ENCODE results near the gene KRT85.
"Not testable (repeated sequence)": the region's sequence is repeated elsewhere in the genome, so short reads cannot be mapped to it uniquely, and the experiment has no call there.

KRT85 gene

GRCh38 chr12:52317468-52318052, 49.7 kb downstream of the KRT85 start:
- no peak overlapping the region for H4K8ac ChIP-seq (ENCODE audit: low read length)
- no peak overlapping the region for H3K4ac ChIP-seq (ENCODE audit: low read depth in 1 of 2, low read length in 2 of 2)
- no peak overlapping the region for H4K91ac ChIP-seq (ENCODE audit: low read length)
- no peak overlapping the region for H3K18ac ChIP-seq (ENCODE audit: low read depth in 1 of 2, low read length in 2 of 2)
- no peak overlapping the region for H2BK12ac ChIP-seq (ENCODE audit: low read length in 2 of 2)
- no peaks in the 10 kb centered on the region for H3K4me1 ChIP-seq (ENCODE audit: control insufficient read depth, insufficient read depth, low read depth, low read length)
- H3K23ac ChIP-seq (ENCODE audit: low read length in 2 of 2): no peak overlapping the region
- DNase-seq: no peak
- H3K27ac ChIP-seq (ENCODE audit: low read length, poor library complexity, severe bottlenecking): no peak overlapping the region
- H2BK120ac ChIP-seq (ENCODE audit: low read depth, low read length): no peak overlapping the region
- H2BK5ac ChIP-seq (ENCODE audit: low read depth, low read length, poor library complexity, severe bottlenecking): no peak overlapping the region
- no peak overlapping the region for H2AK5ac ChIP-seq (ENCODE audit: low read length, severe bottlenecking)
- H3K9ac ChIP-seq (ENCODE audit: low read length): no peak overlapping the region
- H3K14ac ChIP-seq (ENCODE audit: low read length in 2 of 2): no peak overlapping the region
- 86% methylated on average over 11 of the region's 12 CpGs for WGBS
- H2AFZ ChIP-seq (ENCODE audit: low read depth, low read length): no peak overlapping the region
- H3K4me2 ChIP-seq (ENCODE audit: low read length, poor library complexity, severe bottlenecking): no peak overlapping the region
- peaks cover 78 to 98% of the 10 kb centered on the region in 2 experiments for H3K27me3 ChIP-seq (ENCODE audit: control insufficient read depth in 1 of 2, insufficient read depth in 1 of 2, low read length in 2 of 2)
- H3K79me1 ChIP-seq (replicated peaks; ENCODE audit: low read length, poor library complexity, severe bottlenecking): no peaks in the 10 kb centered on the region
- H3K9me3 ChIP-seq (ENCODE audit: control insufficient read depth, low read length): no peaks in the 10 kb centered on the region
- H3K36me3 ChIP-seq (ENCODE audit: control insufficient read depth in 1 of 2, insufficient read depth in 2 of 2, low read depth in 1 of 2, low read length in 2 of 2): no peaks in the 10 kb centered on the region
- no peak overlapping the region for H3K4me3 ChIP-seq (ENCODE audit: insufficient read depth in 1 of 2, low read depth in 1 of 2, low read length in 2 of 2)
- no peak overlapping the region for H2BK15ac ChIP-seq (ENCODE audit: low read depth, poor library complexity, severe bottlenecking)

- no peaks in the 10 kb centered on the region for H3K79me1 ChIP-seq (replicated peaks; ENCODE audit: low read length, poor library complexity, severe bottlenecking)
- H3K18ac ChIP-seq (ENCODE audit: low read depth in 1 of 2, low read length in 2 of 2): no peak overlapping the region
- no peaks in the 10 kb centered on the region for H3K4me1 ChIP-seq (ENCODE audit: control insufficient read depth, insufficient read depth, low read depth, low read length)
- 87% methylated on average over 11 of the region's 11 CpGs for WGBS
- H3K14ac ChIP-seq (ENCODE audit: low read length in 2 of 2): no peak overlapping the region
- H2BK12ac ChIP-seq (ENCODE audit: low read length in 2 of 2): no peak overlapping the region
- H3K36me3 ChIP-seq (ENCODE audit: control insufficient read depth in 1 of 2, insufficient read depth in 2 of 2, low read depth in 1 of 2, low read length in 2 of 2): no peaks in the 10 kb centered on the region
- H3K4me3 ChIP-seq (ENCODE audit: insufficient read depth in 1 of 2, low read depth in 1 of 2, low read length in 2 of 2): no peak overlapping the region
- H2BK15ac ChIP-seq (ENCODE audit: low read depth, poor library complexity, severe bottlenecking): no peak overlapping the region
- no peak overlapping the region for H4K8ac ChIP-seq (ENCODE audit: low read length)
- H3K4ac ChIP-seq (ENCODE audit: low read depth in 1 of 2, low read length in 2 of 2): no peak overlapping the region
- peaks cover 78 to 98% of the 10 kb centered on the region in 2 experiments for H3K27me3 ChIP-seq (ENCODE audit: control insufficient read depth in 1 of 2, insufficient read depth in 1 of 2, low read length in 2 of 2)
- no peak overlapping the region for H3K23ac ChIP-seq (ENCODE audit: low read length in 2 of 2)
- H2AK5ac ChIP-seq (ENCODE audit: low read length, severe bottlenecking): no peak overlapping the region
- H2BK5ac ChIP-seq (ENCODE audit: low read depth, low read length, poor library complexity, severe bottlenecking): no peak overlapping the region
- H3K9ac ChIP-seq (ENCODE audit: low read length): no peak overlapping the region
- no peak overlapping the region for H4K91ac ChIP-seq (ENCODE audit: low read length)
- no peak overlapping the region for H2BK120ac ChIP-seq (ENCODE audit: low read depth, low read length)
- no peak overlapping the region for H2AFZ ChIP-seq (ENCODE audit: low read depth, low read length)
- no peak overlapping the region for H3K27ac ChIP-seq (ENCODE audit: low read length, poor library complexity, severe bottlenecking)
- no peak overlapping the region for H3K4me2 ChIP-seq (ENCODE audit: low read length, poor library complexity, severe bottlenecking)
- DNase-seq: no peak
- H3K9me3 ChIP-seq (ENCODE audit: control insufficient read depth, low read length): no peaks in the 10 kb centered on the region
Measured at GRCh38 chr12:52316701-52317100, 50.6 kb downstream of the KRT85 start.

GRCh38 chr12:52316290-52316689, 51.0 kb downstream of the KRT85 start:
- WGBS: 78% methylated on average over 9 of the region's 9 CpGs
- Histone ChIP-seq H3K27ac (ENCODE audit: low read length, poor library complexity, severe bottlenecking) (no peak overlapping the region), H3K27me3 (ENCODE audit: control insufficient read depth in 1 of 2, insufficient read depth in 1 of 2, low read length in 2 of 2) (peaks cover 78 to 98% of the 10 kb centered on the region in 2 experiments), H2BK120ac (ENCODE audit: low read depth, low read length) (no peak overlapping the region), H3K14ac (ENCODE audit: low read length in 2 of 2) (no peak overlapping the region), H4K91ac (ENCODE audit: low read length) (no peak overlapping the region), H2BK5ac (ENCODE audit: low read depth, low read length, poor library complexity, severe bottlenecking) (no peak overlapping the region), H2BK15ac (ENCODE audit: low read depth, poor library complexity, severe bottlenecking) (no peak overlapping the region), H3K9me3 (ENCODE audit: control insufficient read depth, low read length) (no peaks in the 10 kb centered on the region), H3K79me1 (replicated peaks; ENCODE audit: low read length, poor library complexity, severe bottlenecking) (no peaks in the 10 kb centered on the region), H3K18ac (ENCODE audit: low read depth in 1 of 2, low read length in 2 of 2) (no peak overlapping the region), H3K4me1 (ENCODE audit: control insufficient read depth, insufficient read depth, low read depth, low read length) (no peaks in the 10 kb centered on the region), H3K9ac (ENCODE audit: low read length) (no peak overlapping the region), H3K4me3 (ENCODE audit: insufficient read depth in 1 of 2, low read depth in 1 of 2, low read length in 2 of 2) (no peak overlapping the region), H3K23ac (ENCODE audit: low read length in 2 of 2) (no peak overlapping the region), H3K4me2 (ENCODE audit: low read length, poor library complexity, severe bottlenecking) (no peak overlapping the region), H2BK12ac (ENCODE audit: low read length in 2 of 2) (no peak overlapping the region), H3K4ac (ENCODE audit: low read depth in 1 of 2, low read length in 2 of 2) (no peak overlapping the region), H3K36me3 (ENCODE audit: control insufficient read depth in 1 of 2, insufficient read depth in 2 of 2, low read depth in 1 of 2, low read length in 2 of 2) (no peaks in the 10 kb centered on the region), H2AFZ (ENCODE audit: low read depth, low read length) (no peak overlapping the region), H2AK5ac (ENCODE audit: low read length, severe bottlenecking) (no peak overlapping the region), H4K8ac (ENCODE audit: low read length) (no peak overlapping the region)
- DNase-seq: no peak

- not testable (repeated sequence) for H3K4me1 ChIP-seq (ENCODE audit: control insufficient read depth, insufficient read depth, low read depth, low read length); H2BK5ac ChIP-seq (ENCODE audit: low read depth, low read length, poor library complexity, severe bottlenecking); H3K4ac ChIP-seq (ENCODE audit: low read depth in 1 of 2, low read length in 2 of 2); H2BK12ac ChIP-seq (ENCODE audit: low read length in 2 of 2); H2BK15ac ChIP-seq (ENCODE audit: low read depth, poor library complexity, severe bottlenecking); H2BK120ac ChIP-seq (ENCODE audit: low read depth, low read length); H3K9ac ChIP-seq (ENCODE audit: low read length); H4K91ac ChIP-seq (ENCODE audit: low read length); H2AFZ ChIP-seq (ENCODE audit: low read depth, low read length); H3K36me3 ChIP-seq (ENCODE audit: control insufficient read depth in 1 of 2, insufficient read depth in 2 of 2, low read depth in 1 of 2, low read length in 2 of 2); H3K14ac ChIP-seq (ENCODE audit: low read length in 2 of 2); H3K4me3 ChIP-seq (ENCODE audit: insufficient read depth in 1 of 2, low read depth in 1 of 2, low read length in 2 of 2); H3K27ac ChIP-seq (ENCODE audit: low read length, poor library complexity, severe bottlenecking); H3K23ac ChIP-seq (ENCODE audit: low read length in 2 of 2); DNase-seq; H3K4me2 ChIP-seq (ENCODE audit: low read length, poor library complexity, severe bottlenecking); H3K18ac ChIP-seq (ENCODE audit: low read depth in 1 of 2, low read length in 2 of 2); H3K79me1 ChIP-seq (replicated peaks; ENCODE audit: low read length, poor library complexity, severe bottlenecking); H4K8ac ChIP-seq (ENCODE audit: low read length); H2AK5ac ChIP-seq (ENCODE audit: low read length, severe bottlenecking); H3K9me3 ChIP-seq (ENCODE audit: control insufficient read depth, low read length)
- 3% methylated on average over 4 of the region's 9 CpGs for WGBS
- peaks cover 78 to 98% of the 10 kb centered on the region in 2 experiments for H3K27me3 ChIP-seq (ENCODE audit: control insufficient read depth in 1 of 2, insufficient read depth in 1 of 2, low read length in 2 of 2)
Measured at GRCh38 chr12:52315721-52316120, 51.6 kb downstream of the KRT85 start.
